Neural progenitor cell (in vitro differentiated cells): ENCODE data around the gene DLL4. TPM values are rescaled to one million over a fixed set of nuclear protein-coding genes. Genes with fewer than 3 reads are reported as not detected.

Source experiments
- DNase-seq: peaks from one replicate; pipeline ENCODE4 v3.0.0-alpha.2; 2016; ENCODE audit warnings: low spot score
- H2AFZ ChIP-seq: fragments of 200-600 bp; sonication (generic); replicated peaks from 2 replicates; pipeline ENCODE4 v1.6.1; 2016; ENCODE audit warnings: antibody characterized with exemption
- H3F3A ChIP-seq: fragments of 200-600 bp; sonication (generic); 2 replicates; pipeline ENCODE4 v1.6.1; 2016; ENCODE audit warnings: antibody characterized with exemption, low read depth
- H3K27ac ChIP-seq: fragments of 200-600 bp; sonication (generic); 2 replicates; pipeline ENCODE4 v1.5.1; 2016; ENCODE audit warnings: mild to moderate bottlenecking
- H3K27me3 ChIP-seq: fragments of 200-600 bp; sonication (generic); 2 replicates; pipeline ENCODE4 v1.6.1; 2016; ENCODE audit warnings: mild to moderate bottlenecking, moderate library complexity
- H3K36me3 ChIP-seq: fragments of 200-600 bp; sonication (generic); 2 replicates; pipeline ENCODE4 v1.5.1; 2016
- H3K4me1 ChIP-seq: fragments of 200-600 bp; sonication (generic); 2 replicates; pipeline ENCODE4 v1.6.1; 2016; ENCODE audit warnings: mixed run types
- H3K4me2 ChIP-seq: fragments of 200-600 bp; sonication (generic); 2 replicates; pipeline ENCODE4 v1.6.1; 2016
- H3K4me3 ChIP-seq: fragments of 200-600 bp; sonication (generic); 2 replicates; pipeline ENCODE4 v1.5.1; 2016
- H3K79me2 ChIP-seq: fragments of 200-600 bp; sonication (generic); 2 replicates; pipeline ENCODE4 v1.6.1; 2016; ENCODE audit warnings: low read depth
- H3K9ac ChIP-seq: fragments of 200-600 bp; sonication (generic); 2 replicates; pipeline ENCODE4 v1.6.1; 2016
- H3K9me3 ChIP-seq: fragments of 200-600 bp; sonication (generic); 2 replicates; pipeline ENCODE4 v1.5.1; 2016; ENCODE audit warnings: low read depth
- H4K20me1 ChIP-seq: fragments of 200-600 bp; sonication (generic); 2 replicates; pipeline ENCODE4 v1.6.1; 2016; ENCODE audit warnings: low read depth
- H3K27ac Mint-ChIP-seq: 3 replicates; pipeline ENCODE4 v1.8.0; 2021; ENCODE audit warnings: mixed read lengths
- H3K27me3 Mint-ChIP-seq: 2 replicates; pipeline ENCODE4 v1.8.0; 2022; ENCODE audit warnings: low read depth, mild to moderate bottlenecking, inconsistent platforms, moderate library complexity, mixed read lengths; ENCODE audit not compliant: insufficient read depth
- H3K36me3 Mint-ChIP-seq: 3 replicates; pipeline ENCODE4 v1.8.0; 2021; ENCODE audit warnings: mixed read lengths
- H3K4me1 Mint-ChIP-seq: 3 replicates; pipeline ENCODE4 v1.8.0; 2021; ENCODE audit warnings: mixed read lengths
- H3K4me3 Mint-ChIP-seq: 3 replicates; pipeline ENCODE4 v1.8.0; 2021; ENCODE audit warnings: mild to moderate bottlenecking, moderate library complexity, mixed read lengths
- H3K9me3 Mint-ChIP-seq: 3 replicates; pipeline ENCODE4 v1.8.0; 2020; ENCODE audit warnings: mixed read lengths
- CTCF ChIP-seq: fragments of 200-600 bp; sonication (generic); IDR thresholded peaks from 2 replicates; pipeline ENCODE4 v1.5.1; 2017; ENCODE audit warnings: antibody characterized with exemption, mild to moderate bottlenecking
- EZH2 ChIP-seq: fragments of 200-600 bp; sonication (generic); IDR thresholded peaks from 2 replicates; pipeline ENCODE4 v1.6.1; 2017; ENCODE audit warnings: antibody characterized with exemption, mild to moderate bottlenecking, moderate library complexity
- EZH2phosphoT487 ChIP-seq: fragments of 200-600 bp; sonication (generic); IDR thresholded peaks from 2 replicates; pipeline ENCODE4 v1.6.1; 2017; ENCODE audit warnings: antibody characterized with exemption
- small RNA-seq: library from RNA; depleted of rRNA; stranded (forward); fragments of <200 nt; gene quantifications from one replicate; pipeline ENCODE3, GENCODE V24; 2015
- total RNA-seq: library from RNA; depleted of rRNA; stranded (reverse); fragments of >200 nt; gene quantifications from 2 replicates; pipeline ENCODE4 v1.2.3, GENCODE V29; 2015; ENCODE audit warnings: low replicate concordance

The DLL4 gene
- total RNA-seq, 1 donor from 2014 or later: not detected

DNA sequence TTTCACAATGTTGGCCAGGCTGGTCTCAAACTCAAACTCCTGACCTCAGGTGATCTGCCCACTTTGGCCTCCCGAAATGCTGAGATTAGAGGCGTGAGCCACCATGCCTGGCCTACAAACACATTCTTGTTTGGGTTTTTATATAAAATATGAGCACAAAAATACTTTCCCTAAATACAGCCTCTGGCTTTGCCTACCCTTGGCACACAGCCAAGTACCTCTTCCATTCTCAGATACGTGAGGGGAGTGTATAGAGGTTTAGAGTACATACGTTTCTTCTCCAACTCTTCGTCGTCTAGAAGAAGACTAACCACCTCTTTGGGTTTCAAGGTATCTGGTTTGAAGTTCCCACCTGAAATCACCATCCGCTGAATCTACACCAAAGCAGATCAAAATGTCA is 57.7 kb downstream of the DLL4 start:
- DNase-seq: no peak
- no peaks in the 10 kb centered on the region for H3K27me3 Mint-ChIP-seq
- no peaks in the 10 kb centered on the region for H3K9me3 ChIP-seq
- H3K27ac Mint-ChIP-seq: peak overlapping the region; percentile 41
- no peak overlapping the region for H3K4me3 Mint-ChIP-seq
- H3K27ac ChIP-seq: no peak overlapping the region
- no peaks in the 10 kb centered on the region for H3F3A ChIP-seq
- peaks cover 5% of the 10 kb centered on the region for H3K36me3 ChIP-seq
- H3K27me3 ChIP-seq: no peaks in the 10 kb centered on the region
- peaks cover 45% of the 10 kb centered on the region for H3K36me3 Mint-ChIP-seq
- H3K9ac ChIP-seq: no peak overlapping the region
- no peaks in the 10 kb centered on the region for H3K79me2 ChIP-seq
- H3K9me3 Mint-ChIP-seq: no peaks in the 10 kb centered on the region
- H3K4me2 ChIP-seq: no peak overlapping the region
- H3K4me1 Mint-ChIP-seq: no peaks in the 10 kb centered on the region
- no peaks in the 10 kb centered on the region for H4K20me1 ChIP-seq
- H3K4me1 ChIP-seq: no peaks in the 10 kb centered on the region
- no peak overlapping the region for H3K4me3 ChIP-seq
- H2AFZ ChIP-seq: no peak overlapping the region
- no peak for TF ChIP-seq EZH2
- TF ChIP-seq EZH2phosphoT487: no peak
- no peak for TF ChIP-seq CTCF

- Histone ChIP-seq H3K4me3 (no peak overlapping the region), H3K9me3 (no peaks in the 10 kb centered on the region), H3K4me2 (no peak overlapping the region), H3F3A (no peaks in the 10 kb centered on the region), H3K4me1 (no peaks in the 10 kb centered on the region), H3K27me3 (no peaks in the 10 kb centered on the region), H3K79me2 (no peaks in the 10 kb centered on the region), H3K36me3 (peaks cover 5% of the 10 kb centered on the region), H3K27ac (no peak overlapping the region), H4K20me1 (no peaks in the 10 kb centered on the region), H2AFZ (no peak overlapping the region), H3K9ac (no peak overlapping the region)
- H3K4me3 Mint-ChIP-seq: no peak overlapping the region
- H3K4me1 Mint-ChIP-seq: no peaks in the 10 kb centered on the region
- DNase-seq: no peak
- no peaks in the 10 kb centered on the region for H3K27me3 Mint-ChIP-seq
- H3K9me3 Mint-ChIP-seq: no peaks in the 10 kb centered on the region
- TF ChIP-seq EZH2 (no peak), EZH2phosphoT487 (no peak), CTCF (no peak)
- H3K27ac Mint-ChIP-seq: no peak overlapping the region
- peaks cover 40% of the 10 kb centered on the region for H3K36me3 Mint-ChIP-seq
Measured at GRCh38 chr15:40988156-40988555, 59.0 kb downstream of the DLL4 start.

Small RNA genes within 50 kb of the gene (small RNA-seq; reads per million reads assigned to genes)
- not detected for gene ISCA1P4

Other genes with a start within 250 kb of the DLL4 start
- 27.2 and 48.1 TPM in 2 replicates for gene RAD51, start 234.2 kb upstream of the DLL4 start, total RNA-seq
- gene RMDN3, start 174.1 kb upstream of the DLL4 start, total RNA-seq: 13.2 and 16.3 TPM in 2 replicates
- gene GCHFR, start 165.3 kb upstream of the DLL4 start, total RNA-seq: 2.8 and 3.0 TPM in 2 replicates
- not detected in 2 replicates for gene C15orf62, start 159.4 kb upstream of the DLL4 start, total RNA-seq
- 19.3 and 20.2 TPM in 2 replicates for gene ZFYVE19, start 122.3 kb upstream of the DLL4 start, total RNA-seq
- 23.3 and 49.3 TPM in 2 replicates for gene DNAJC17, start 121.9 kb upstream of the DLL4 start, total RNA-seq
- not detected in 2 replicates for gene PPP1R14D, start 100.6 kb upstream of the DLL4 start, total RNA-seq
- 12.0 and 13.7 TPM in 2 replicates for gene SPINT1, start 85.3 kb upstream of the DLL4 start, total RNA-seq
- 1.2 TPM in 1 of 2 replicates, not detected in the other for gene RHOV, start 55.1 kb upstream of the DLL4 start, total RNA-seq
- gene VPS18, start 34.9 kb upstream of the DLL4 start, total RNA-seq: 8.0 and 22.2 TPM in 2 replicates
- gene CHAC1, start 24.1 kb downstream of the DLL4 start, total RNA-seq: 2.4 and 4.8 TPM in 2 replicates
- 14.8 and 25.4 TPM in 2 replicates for gene INO80, start 186.9 kb downstream of the DLL4 start, total RNA-seq